NCI-H1436 (cell line): Measurements from ENCODE around the gene ARPC1A.
"Not testable (repeated sequence)": the region's sequence is repeated elsewhere in the genome, so short reads cannot be mapped to it uniquely, and the experiment has no call there.

Source experiments
- DNase-seq: peaks from one replicate; lab custom pipeline; 2025; lab: John Stamatoyannopoulos, UW

The ARPC1A gene

GRCh38 chr7:99371376-99371920, 45.8 kb downstream of the ARPC1A start:
- no peak for DNase-seq

GRCh38 chr7:99372275-99373090, 46.8 kb downstream of the ARPC1A start:
- DNase-seq: no peak

DNA sequence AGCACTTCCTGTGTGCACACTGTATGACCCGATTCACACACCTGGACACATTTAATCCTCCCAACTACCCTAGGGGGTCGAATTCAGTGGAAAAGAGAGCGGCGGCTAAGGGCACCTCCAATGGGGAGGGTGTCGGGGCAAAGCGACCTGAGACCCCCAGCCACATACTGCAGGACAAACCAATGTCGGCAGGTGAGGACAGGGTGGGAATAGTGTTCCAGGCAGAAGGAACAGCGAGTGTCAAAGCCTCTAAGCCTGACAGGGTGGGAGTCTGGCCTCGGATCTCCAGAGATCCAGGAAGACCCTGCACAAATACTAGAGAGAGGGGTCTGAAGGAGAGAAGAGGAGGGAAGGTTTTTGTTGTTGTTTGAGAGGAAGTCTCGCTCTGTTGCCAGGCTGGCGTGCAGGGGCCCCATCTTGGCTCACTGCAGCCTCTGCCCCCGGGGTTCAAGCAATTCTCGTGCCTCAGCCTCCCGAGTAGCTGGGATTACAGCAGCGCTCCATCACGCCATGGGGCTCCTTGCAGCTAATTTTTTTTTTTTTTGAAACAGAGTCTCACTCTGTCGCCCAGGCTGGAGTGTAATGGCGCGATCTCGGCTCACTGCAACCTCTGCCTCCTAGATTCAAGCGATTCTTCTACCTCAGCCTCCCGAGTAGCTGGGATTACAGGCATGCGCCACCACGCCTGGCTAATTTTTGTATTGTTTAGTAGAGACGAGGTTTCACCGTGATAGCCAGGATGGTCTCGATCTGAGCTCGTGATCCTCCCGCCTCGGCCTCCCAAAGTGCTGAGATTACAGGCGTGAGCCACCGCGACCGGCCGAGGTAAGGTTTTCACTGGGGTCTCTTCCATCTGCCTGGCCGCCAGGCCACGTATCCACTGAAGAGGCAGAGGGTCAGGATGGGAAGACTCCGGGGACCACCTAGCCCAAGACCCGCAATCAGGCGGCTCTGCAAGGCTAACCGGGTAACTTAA, 47.7 kb downstream of the ARPC1A start:
- DNase-seq: no peak

GRCh38 chr7:99374111-99375064, 48.7 kb downstream of the ARPC1A start, which contains the start of gene ARPC1B:
Gene ARPC1B (plus strand): TSS chr7:99374730. CDS start chr7:99385715, 10,985 bp downstream.
- DNase-seq: peak; percentile 67

- DNase-seq: peak; percentile 30
Observed at GRCh38 chr7:99375070-99375807, 49.5 kb downstream of the ARPC1A start.

- no peak for DNase-seq
Observed at GRCh38 chr7:99379043-99379577, 53.4 kb downstream of the ARPC1A start.

DNA sequence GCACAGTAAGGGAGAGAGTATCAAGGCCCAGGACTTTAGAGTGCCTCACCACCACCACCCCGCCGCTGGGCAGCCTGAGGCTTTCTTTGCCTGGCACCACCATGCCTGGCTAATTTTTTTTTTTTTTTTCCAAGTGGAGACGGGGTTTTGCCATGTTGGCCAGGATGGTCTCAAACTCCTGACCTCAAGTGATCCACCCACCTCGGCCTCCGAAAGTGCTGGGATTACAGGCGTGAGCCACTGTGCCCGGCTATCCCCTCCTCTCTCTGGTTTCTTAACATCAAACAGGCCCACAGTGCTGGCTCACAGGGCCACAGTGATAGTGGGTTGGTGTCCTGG, 54.0 kb downstream of the ARPC1A start:
- DNase-seq: not testable (repeated sequence)

DNA sequence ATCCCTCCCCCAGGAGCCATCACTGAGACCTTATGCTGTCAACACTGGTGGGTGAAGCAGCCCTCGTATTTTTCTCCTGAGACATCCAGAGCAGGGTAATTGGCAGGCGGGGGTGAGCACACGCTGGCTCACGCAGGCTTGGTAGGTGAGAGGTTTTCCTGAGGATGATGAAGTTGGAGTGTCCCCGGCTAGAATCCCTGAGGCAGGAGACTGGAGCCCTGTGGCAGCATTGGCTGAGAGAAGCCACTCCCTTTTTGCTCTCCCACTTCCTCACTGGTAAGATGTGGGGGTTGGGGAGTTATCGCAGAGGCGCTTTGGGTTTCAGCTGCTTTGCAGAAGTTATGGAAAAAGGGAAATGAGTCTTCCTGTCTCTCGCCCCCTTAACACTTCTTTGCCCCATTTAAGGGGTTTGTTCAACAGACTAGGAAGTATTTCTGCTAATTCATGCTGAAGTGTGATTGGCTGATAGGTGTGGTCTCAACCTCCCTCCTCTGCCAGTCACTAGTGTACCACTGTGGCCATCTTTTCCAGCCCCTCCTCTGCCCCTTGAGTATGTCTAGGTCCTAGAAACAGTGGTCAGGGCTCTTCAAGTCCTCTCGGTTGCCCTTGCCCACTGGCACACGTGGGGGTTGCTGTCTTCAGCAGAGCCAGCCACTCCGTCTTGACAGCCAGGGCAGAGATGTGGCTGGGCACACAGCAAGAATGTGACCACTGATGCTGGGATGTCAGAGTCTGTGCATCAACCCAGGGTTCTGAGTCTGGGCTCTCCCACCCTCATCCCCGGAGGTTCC, 54.5 kb downstream of the ARPC1A start:
- DNase-seq: no peak

DNA sequence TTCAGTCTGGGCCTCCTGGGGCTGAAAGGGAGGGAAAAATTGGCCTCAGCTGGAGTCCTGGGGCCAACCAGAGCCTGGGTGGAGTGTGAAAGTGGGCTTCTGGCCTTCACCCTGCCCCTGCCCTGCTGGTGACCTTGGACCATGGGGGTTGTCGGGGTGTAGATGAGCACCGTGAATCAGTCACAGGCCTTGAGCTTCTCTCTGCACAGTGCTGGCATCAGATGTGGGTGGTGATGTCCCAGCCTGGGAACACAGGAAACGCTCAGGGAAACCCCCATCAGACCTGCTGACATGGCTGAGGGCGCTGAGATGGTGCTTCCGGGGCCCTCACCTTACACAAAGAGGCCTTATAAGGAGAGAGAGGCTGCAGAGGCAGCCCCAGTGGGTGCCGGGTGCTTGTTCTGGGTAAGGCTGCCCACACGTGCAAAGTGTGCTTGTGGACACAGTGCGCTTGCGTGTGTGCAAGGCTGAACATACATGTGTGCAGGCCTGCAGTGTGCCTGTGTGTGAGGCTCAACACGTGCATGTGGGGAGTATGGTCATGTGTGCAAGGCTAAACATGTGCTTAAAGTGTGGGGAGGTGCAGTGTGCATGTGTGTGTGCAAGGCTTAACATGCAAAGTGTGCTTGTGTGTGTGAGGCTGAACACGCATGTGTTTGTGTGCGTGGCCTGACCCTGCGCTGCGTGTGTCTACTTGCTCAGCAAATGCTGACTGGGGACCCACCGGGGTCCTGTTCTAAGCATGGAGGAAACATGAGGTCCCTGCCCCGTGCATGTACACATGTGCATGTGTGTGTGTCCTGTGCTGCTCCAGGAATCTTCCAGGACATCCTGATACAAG, 55.3 kb downstream of the ARPC1A start:
- DNase-seq: no peak

GRCh38 chr7:99381664-99382075, 56.0 kb downstream of the ARPC1A start:
- no peak for DNase-seq

GRCh38 chr7:99383203-99383602, 57.5 kb downstream of the ARPC1A start:
- DNase-seq: no peak

DNA sequence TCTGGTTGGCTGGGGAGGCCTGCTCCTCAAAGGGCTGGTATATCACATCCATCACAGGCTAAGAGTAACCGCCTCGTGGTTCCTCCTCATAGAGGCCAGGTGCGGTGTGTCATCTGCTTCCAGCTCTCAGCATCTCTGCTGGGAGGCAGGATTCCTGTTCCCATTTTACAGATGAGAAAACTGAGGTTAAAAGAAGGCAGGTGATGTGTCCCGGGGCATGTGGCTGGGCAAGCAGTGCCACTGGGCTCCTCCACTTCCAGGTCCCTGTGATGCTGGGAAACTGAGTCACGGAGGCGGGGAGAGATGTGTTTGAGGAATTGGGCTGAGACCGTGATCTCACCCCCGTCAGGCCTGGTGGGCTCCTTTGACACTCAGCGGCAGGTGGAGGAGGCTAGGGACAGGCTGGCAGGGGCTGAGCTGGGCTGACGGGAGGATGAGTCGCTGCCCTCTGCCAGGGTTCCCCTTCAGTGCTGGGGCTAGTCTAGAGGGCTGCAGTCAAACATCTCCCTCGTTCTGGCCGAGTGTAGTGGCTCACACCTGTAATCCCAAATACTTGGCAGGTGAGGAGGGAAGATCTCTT, 58.2 kb downstream of the ARPC1A start:
- DNase-seq: no peak

- DNase-seq: no peak
Observed at GRCh38 chr7:99384523-99384922, 58.8 kb downstream of the ARPC1A start.

GRCh38 chr7:99385564-99385963, 59.9 kb downstream of the ARPC1A start:
- no peak for DNase-seq

DNA sequence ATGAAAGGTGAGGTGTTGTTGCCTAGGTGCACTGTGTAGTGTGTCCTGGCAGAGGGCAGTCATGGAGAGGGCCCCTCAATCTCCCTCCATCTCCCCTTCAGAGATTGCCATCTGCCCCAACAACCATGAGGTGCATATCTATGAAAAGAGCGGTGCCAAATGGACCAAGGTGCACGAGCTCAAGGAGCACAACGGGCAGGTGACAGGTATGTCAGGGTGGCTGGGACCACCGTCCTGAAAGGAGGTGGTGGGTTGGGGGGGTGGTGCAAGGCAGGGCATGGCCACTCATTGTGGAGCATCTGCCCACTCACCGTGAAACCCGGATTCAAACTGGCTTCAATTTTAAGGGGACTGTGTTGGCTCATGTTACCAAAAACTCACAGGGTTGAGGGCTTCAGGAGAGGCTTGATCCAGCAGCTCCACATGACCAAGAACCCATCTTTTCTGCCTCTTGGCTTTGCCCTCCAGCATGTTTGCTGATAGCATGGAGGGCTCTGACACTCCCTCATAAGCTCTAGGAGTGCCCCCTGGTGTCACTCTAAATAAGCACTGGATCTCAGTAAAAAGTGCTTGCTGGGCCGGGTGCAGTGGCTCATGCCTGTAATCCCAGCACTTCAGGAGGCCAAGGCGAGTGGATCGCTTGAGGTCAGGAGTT, 61.0 kb downstream of the ARPC1A start:
- no peak for DNase-seq

DNA sequence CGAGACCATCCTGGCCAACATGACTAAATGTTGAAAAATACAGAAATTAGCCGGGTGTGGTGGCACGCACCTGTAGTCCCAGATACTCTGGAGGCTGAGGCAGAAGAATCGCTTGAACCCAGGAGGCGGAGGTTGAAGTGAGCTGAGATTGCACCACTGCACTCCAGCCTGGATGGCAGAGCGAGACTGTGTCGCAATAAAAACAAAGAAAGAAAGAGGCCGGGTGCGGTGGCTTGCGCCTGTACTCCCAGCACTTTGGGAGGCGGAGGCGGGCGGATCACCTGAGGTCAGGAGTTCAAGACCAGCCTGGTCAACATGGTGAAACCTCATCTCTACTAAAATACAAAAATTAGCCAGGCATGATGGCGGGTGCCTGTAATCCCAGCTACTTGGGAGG, 61.5 kb downstream of the ARPC1A start:
- DNase-seq: not testable (repeated sequence)

GRCh38 chr7:99387912-99388311, 62.2 kb downstream of the ARPC1A start:
- no peak for DNase-seq

GRCh38 chr7:99389772-99390171, 64.1 kb downstream of the ARPC1A start:
- no peak for DNase-seq
